ENCODE data around the gene CCL22.
"Not testable (repeated sequence)": the region's sequence is repeated elsewhere in the genome, so short reads cannot be mapped to it uniquely, and the experiment has no call there.

The CCL22 gene

GRCh38 chr16:57396786-57397185 is 38.2 kb downstream of the CCL22 start:
- DNase-seq = no peak

DNA sequence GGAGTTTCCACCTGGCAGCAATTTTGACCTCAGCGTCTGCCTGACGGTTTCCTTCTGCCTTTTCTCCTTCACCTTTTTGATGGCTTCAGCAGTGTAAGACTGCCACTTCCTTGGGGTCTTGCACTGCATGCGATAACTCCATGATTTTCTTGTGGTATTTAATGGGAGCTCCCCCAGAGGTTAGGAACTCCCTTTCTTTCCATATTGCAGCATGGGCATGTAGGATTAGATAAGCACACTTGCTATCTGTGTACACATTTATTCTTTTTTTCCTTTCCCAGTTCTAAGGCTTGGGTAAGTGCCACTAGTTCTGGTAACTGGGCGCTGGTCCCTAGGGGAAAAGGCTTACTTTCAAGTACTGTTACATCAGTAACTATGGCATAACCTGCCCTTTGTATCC is 38.9 kb downstream of the CCL22 start:
- DNase-seq = not testable (repeated sequence)

- DNase-seq = no peak
Observed at GRCh38 chr16:57401943-57402640, 43.5 kb downstream of the CCL22 start.

DNA sequence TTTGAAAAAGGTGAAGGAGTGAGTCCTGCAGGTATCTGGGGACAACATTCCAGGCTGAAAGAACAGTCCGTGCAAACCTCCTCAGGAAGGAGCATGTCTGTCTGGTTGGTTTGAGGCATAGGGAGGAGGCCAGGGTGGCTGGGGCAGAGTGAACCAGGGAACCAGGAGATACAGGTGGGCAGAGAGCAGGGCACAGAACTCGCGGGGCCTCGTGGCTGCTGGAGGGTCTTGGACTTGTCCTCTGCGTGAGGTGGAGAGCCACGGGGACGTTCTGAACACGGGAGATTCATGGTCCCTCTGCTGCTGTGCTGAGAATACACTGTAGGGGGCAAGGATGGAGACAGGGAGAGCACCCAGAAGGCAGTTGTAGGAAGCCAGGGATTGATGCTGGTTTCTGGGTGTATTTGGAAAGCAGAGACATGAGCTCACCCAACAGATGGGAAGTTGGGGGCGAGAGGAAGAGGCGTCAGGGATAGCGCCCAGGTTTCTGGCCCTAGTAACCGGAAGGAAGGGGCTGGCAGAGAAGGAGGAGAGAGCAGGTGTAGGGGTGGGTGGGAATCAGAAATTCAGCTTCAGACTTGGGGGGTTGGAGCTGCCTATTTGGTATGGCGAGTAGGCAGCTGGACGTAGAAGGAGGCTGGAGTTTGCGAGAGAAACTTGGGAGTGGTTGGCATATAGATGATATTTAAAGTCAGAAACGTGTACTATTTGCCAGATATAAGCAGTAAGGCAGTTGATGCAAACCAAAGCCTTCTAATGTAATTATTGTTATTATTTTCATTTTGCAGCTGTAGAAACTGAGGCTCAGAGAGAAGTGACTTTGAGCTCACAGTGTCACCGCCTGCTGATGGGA is 45.6 kb downstream of the CCL22 start, which contains the start of gene CCL17:
Gene CCL17 (plus strand): TSS at position 803 of the 853 bp plus-strand sequence. CDS start 9,166 bp downstream, outside the sequence.
- no peak for DNase-seq

- DNase-seq = no peak
Observed at GRCh38 chr16:57405097-57405496, 46.5 kb downstream of the CCL22 start.

DNA sequence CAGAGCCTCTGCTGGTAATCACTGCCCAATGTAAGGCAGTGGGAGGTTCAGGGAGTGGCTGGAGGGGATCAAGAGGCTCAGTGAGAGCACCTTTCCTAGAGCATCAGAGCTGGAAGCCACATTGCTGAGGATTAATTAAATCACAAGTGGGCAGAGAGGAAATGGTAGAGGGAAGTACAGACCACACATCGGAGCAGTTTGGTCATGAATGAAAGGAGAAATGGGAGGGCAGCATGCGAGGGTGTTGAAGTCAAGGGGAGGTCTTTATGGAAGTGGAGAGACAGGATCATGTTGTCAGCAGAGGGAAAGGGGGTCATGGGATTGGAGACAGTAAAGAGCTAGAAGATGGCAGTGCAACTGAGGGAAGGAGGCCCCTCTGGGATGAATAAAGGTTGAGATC is 48.3 kb downstream of the CCL22 start:
- no peak for DNase-seq

- no peak for DNase-seq
Observed at GRCh38 chr16:57407521-57408353, 49.2 kb downstream of the CCL22 start.

DNA sequence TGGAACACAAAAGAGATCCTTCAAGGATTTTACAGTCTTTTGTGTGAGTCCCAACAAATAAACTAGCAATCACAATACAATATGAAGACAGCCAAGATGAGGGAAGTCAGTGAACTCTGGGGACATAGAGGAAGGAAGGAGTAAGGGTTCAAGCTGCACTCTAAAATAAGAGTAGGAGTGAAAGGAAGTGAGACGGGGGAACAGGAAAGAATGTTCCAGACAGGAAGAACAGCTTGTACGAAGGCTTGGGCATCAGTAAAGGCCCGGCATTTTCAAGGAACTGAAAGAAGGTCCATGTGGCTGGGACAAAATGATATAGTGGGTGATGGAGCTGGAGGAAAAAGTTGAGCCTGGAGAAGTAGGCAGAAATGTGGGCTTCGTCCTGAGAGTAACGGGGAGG is 50.5 kb downstream of the CCL22 start:
- no peak for DNase-seq

- no peak for DNase-seq
Observed at GRCh38 chr16:57409870-57410587, 51.4 kb downstream of the CCL22 start.

DNA sequence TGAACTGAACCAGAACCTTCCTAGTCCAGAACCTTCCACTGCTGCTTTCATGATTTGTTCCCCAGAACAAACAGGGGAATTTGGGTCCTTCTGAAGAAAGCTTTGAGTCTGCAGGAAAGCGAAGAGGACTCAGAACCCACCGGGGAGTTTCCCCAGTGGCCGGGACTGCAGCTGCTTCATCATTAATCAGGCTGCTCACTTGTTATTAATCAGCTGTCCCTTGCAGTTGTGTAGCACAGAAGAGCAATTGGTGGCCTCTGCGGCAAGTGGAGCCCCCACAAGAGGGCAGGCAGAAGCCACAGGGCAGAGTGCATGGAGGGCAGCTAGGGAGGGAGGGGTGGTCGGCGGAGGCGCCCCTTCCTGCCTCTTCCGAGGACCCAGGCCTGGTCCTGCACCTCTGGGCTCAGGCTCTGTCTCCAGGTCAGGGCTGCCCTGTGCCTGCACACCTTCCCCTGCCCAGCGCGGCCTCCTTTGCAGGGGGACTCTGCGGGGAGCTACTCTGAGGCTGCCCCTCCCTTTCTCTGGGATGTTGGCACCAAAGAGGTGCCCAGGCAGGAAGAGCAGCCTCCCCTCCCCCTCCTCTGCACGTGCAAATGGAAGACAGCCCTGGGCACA is 52.9 kb downstream of the CCL22 start:
- DNase-seq = no peak

- DNase-seq = no peak
Observed at GRCh38 chr16:57412584-57412983, 54.0 kb downstream of the CCL22 start.

GRCh38 chr16:57413301-57413730 is 54.7 kb downstream of the CCL22 start:
- DNase-seq = no peak

- no peak for DNase-seq
Observed at GRCh38 chr16:57413733-57414132, 55.1 kb downstream of the CCL22 start.
